ENCODE data around the gene MGME1.

MGME1 gene

DNA sequence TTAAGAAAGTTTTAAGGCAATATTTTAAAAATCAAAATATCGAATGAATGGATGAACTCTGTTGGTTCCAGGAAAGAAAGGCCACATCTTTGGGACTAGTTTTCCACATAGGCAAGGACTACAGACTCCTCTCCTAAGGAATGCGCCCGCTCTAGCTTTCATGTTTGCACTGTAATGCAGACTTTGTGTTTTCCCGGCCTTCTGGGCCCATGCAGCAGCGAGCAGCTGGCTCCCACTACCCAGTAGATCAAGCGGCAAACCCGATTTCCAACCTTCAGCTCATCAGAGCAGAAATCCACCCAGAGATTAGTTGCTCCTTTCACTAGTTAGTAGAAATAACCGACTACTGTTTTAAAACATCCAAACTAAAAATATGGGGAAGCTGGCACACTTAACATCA is 61.2 kb downstream of the MGME1 start:
- no peak for DNase-seq (ENCODE audit: low spot score)
- in situ Hi-C loops (cut with MboI; ENCODE audit: low sequenced_read_pairs, unreplicated experiment): no loop called here
- no peak for TF ChIP-seq CTCF (IDR thresholded peaks at IDR 0.05; ENCODE audit: borderline replicate concordance, control extremely low read depth, extremely low read depth, insufficient read depth, missing control alignments)

DNA sequence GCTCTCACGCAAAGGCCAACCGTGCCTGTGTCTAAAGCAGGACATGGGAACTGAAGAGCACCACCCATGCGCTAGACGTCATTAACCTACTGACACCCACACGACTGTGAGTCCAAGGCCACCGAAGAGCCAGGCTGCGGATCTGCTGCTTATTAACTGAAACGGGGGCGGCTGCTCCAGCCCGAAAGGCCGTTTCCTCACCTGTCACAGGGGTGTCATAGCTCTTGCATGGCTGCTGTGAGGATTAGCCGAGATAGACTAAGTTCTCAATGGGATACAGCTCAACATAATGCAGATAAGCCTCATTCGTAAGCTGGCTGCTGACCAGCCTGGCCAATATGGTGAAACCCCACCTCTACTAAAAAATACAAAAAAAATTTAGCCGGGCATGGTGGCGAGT is 62.2 kb downstream of the MGME1 start:
- in situ Hi-C loops (cut with MboI; ENCODE audit: low sequenced_read_pairs, unreplicated experiment): no loop called here

GRCh38 chr20:18031888-18032509 is 63.2 kb downstream of the MGME1 start:
- TF ChIP-seq CTCF (IDR thresholded peaks at IDR 0.05; ENCODE audit: borderline replicate concordance, control extremely low read depth, extremely low read depth, insufficient read depth, missing control alignments): no peak
- no peak for DNase-seq (ENCODE audit: low spot score)
- in situ Hi-C loops (cut with MboI; ENCODE audit: low sequenced_read_pairs, unreplicated experiment): no loop called here

More for the DNA sequence above, 62.2 kb downstream of the MGME1 start:
- TF ChIP-seq CTCF (IDR thresholded peaks at IDR 0.05; ENCODE audit: borderline replicate concordance, control extremely low read depth, extremely low read depth, insufficient read depth, missing control alignments): no peak
- no peak for DNase-seq (ENCODE audit: low spot score)

GRCh38 chr20:18032977-18033892 is 64.4 kb downstream of the MGME1 start:
- no peak for TF ChIP-seq CTCF (IDR thresholded peaks at IDR 0.05; ENCODE audit: borderline replicate concordance, control extremely low read depth, extremely low read depth, insufficient read depth, missing control alignments)
- DNase-seq (ENCODE audit: low spot score): no peak
- in situ Hi-C loops (cut with MboI; ENCODE audit: low sequenced_read_pairs, unreplicated experiment): no loop called here

- no peak for TF ChIP-seq CTCF (IDR thresholded peaks at IDR 0.05; ENCODE audit: borderline replicate concordance, control extremely low read depth, extremely low read depth, insufficient read depth, missing control alignments)
- DNase-seq (ENCODE audit: low spot score): no peak
- in situ Hi-C loops (cut with MboI; ENCODE audit: low sequenced_read_pairs, unreplicated experiment): no loop called here
Measured at GRCh38 chr20:18034039-18034438, 65.2 kb downstream of the MGME1 start.

GRCh38 chr20:18039063-18039462 is 70.2 kb downstream of the MGME1 start:
- TF ChIP-seq CTCF (IDR thresholded peaks at IDR 0.05; ENCODE audit: borderline replicate concordance, control extremely low read depth, extremely low read depth, insufficient read depth, missing control alignments): no peak
- in situ Hi-C loops (cut with MboI; ENCODE audit: low sequenced_read_pairs, unreplicated experiment): no loop called here
- no peak for DNase-seq (ENCODE audit: low spot score)
